MCF 10A (cell line): ENCODE results near the gene SLC6A6. TPM values are rescaled to one million over a fixed set of nuclear protein-coding genes. Genes with fewer than 3 reads are reported as not detected.
A peak's percentile ranks its signal among the peaks of the same experiment; 100 is the strongest.

Experiments used
- BruUV-seq: library from RNA; stranded (reverse); fragments of 400-500 nt; replicated peaks from 2 replicates; lab custom pipeline; 2021; lab: Mats Ljungman, UMichigan
- CTCF ChIA-PET: fragments of 300-600 bp; sonication (Branson Sonifier 250); formaldehyde crosslinking; extraction: SDS; loops from one replicate; lab custom pipeline; 2021; ENCODE audit warnings: antibody characterized with exemption, inconsistent platforms; lab: Yijun Ruan, JAX
- POLR2A ChIA-PET: fragments of 300-600, 350-650 bp; sonication (Branson Sonifier 250); formaldehyde crosslinking; extraction: SDS; loops from one replicate; lab custom pipeline; 2020; ENCODE audit warnings: antibody characterized with exemption, inconsistent platforms; lab: Yijun Ruan, JAX
- DNase-seq: peaks from one replicate; pipeline ENCODE4 v3.0.0-alpha.2; 2018; ENCODE audit not compliant: unreplicated experiment
- H3K27ac Mint-ChIP-seq: one replicate; pipeline ENCODE4 v1.8.0; 2022; ENCODE audit warnings: mild to moderate bottlenecking, low read depth, mixed read lengths; ENCODE audit not compliant: unreplicated experiment
- H3K27me3 Mint-ChIP-seq: one replicate; pipeline ENCODE4 v1.8.0; 2022; ENCODE audit warnings: mixed read lengths; ENCODE audit not compliant: insufficient read depth, unreplicated experiment
- H3K36me3 Mint-ChIP-seq: one replicate; pipeline ENCODE4 v1.8.0; 2022; ENCODE audit warnings: mild to moderate bottlenecking, moderate library complexity, mixed read lengths; ENCODE audit not compliant: insufficient read depth, unreplicated experiment
- H3K4me1 Mint-ChIP-seq: one replicate; pipeline ENCODE4 v1.8.0; 2022; ENCODE audit warnings: mixed read lengths; ENCODE audit not compliant: insufficient read depth, unreplicated experiment
- H3K4me3 Mint-ChIP-seq: one replicate; pipeline ENCODE4 v1.8.0; 2022; ENCODE audit warnings: mild to moderate bottlenecking, moderate library complexity, mixed read lengths; ENCODE audit not compliant: unreplicated experiment
- H3K9me3 Mint-ChIP-seq: one replicate; pipeline ENCODE4 v1.8.0; 2022; ENCODE audit warnings: mixed read lengths; ENCODE audit not compliant: unreplicated experiment
- intact Hi-C: fragments of 100-400 bp; cut with micrococcal nuclease; formaldehyde crosslinking; loops from 2 replicates; pipeline ENCODE4 v1.14.1; 2022
- total RNA-seq: library from RNA; stranded (reverse); gene quantifications from 2 replicates; pipeline ENCODE4 v1.2.3, GENCODE V29; 2022
- TF ChIP-seq, protein P1 (sequence below): fragments of 200-600 bp; IDR thresholded peaks from one replicate; pipeline ENCODE4 v1.8.0; 2022; ENCODE audit warnings: antibody characterized with exemption, mild to moderate bottlenecking; ENCODE audit not compliant: unreplicated experiment

SLC6A6 gene
- total RNA-seq, 1 experiment from 2014 or later, result 7.6 TPM

DNA sequence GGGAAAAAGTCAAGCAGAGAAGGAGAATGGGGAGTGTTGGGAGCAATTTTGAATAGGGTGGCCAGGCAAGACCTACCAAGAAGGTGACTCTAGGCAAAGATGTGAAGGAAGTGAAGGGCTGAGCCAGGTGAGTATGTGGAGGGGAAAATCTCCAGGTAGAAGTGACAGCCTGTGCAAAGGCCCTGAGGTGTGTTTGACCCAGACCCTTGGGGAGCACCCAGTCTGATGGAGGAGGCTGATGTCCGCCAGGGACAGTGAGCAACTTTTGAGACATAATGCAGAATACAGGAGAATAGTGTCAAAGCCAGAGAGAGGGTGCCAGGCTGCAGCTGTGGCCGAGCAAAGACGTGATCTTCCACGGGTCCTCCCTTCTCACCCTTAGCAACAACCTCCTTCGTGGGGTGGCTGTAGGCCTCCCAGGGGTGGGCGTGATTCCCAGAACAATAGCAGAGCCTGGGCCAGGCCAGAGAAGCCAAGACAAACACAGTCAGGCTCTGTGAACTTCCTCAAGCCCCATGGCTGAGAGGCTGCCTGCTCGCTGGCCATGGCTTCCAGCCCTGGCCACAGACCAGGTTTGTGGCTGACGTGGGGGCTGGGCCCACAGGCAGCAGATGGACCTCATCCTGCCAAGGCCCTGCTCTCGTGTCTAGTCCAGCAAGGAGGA lies 58.1 kb downstream of the SLC6A6 start:
- POLR2A ChIA-PET, result no interaction called here
- TF ChIP-seq, protein P1, sequence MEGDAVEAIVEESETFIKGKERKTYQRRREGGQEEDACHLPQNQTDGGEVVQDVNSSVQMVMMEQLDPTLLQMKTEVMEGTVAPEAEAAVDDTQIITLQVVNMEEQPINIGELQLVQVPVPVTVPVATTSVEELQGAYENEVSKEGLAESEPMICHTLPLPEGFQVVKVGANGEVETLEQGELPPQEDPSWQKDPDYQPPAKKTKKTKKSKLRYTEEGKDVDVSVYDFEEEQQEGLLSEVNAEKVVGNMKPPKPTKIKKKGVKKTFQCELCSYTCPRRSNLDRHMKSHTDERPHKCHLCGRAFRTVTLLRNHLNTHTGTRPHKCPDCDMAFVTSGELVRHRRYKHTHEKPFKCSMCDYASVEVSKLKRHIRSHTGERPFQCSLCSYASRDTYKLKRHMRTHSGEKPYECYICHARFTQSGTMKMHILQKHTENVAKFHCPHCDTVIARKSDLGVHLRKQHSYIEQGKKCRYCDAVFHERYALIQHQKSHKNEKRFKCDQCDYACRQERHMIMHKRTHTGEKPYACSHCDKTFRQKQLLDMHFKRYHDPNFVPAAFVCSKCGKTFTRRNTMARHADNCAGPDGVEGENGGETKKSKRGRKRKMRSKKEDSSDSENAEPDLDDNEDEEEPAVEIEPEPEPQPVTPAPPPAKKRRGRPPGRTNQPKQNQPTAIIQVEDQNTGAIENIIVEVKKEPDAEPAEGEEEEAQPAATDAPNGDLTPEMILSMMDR, result no peak
- no peaks in the 10 kb centered on the region for H3K27me3 Mint-ChIP-seq
- H3K36me3 Mint-ChIP-seq, result peaks cover 9% of the 10 kb centered on the region
- CTCF ChIA-PET, result interaction anchor here (0.6 to 6.9 kb wide), 13 partner anchors 16 to 805 kb away, joined by 3 to 138 read pairs (median 3); no protein-coding TSS in a partner anchor
- no peaks in the 10 kb centered on the region for H3K9me3 Mint-ChIP-seq
- peaks cover 12% of the 10 kb centered on the region for H3K4me1 Mint-ChIP-seq
- intact Hi-C loops, result loop anchor here (1.0 kb wide), 4 partner anchors 58 to 564 kb away; partner anchors contain the start of gene SLC6A6
- DNase-seq, result peak; percentile 74
- no TSS peak for BruUV-seq
- H3K27ac Mint-ChIP-seq, result no peak overlapping the region
- H3K4me3 Mint-ChIP-seq, result no peak overlapping the region

DNA sequence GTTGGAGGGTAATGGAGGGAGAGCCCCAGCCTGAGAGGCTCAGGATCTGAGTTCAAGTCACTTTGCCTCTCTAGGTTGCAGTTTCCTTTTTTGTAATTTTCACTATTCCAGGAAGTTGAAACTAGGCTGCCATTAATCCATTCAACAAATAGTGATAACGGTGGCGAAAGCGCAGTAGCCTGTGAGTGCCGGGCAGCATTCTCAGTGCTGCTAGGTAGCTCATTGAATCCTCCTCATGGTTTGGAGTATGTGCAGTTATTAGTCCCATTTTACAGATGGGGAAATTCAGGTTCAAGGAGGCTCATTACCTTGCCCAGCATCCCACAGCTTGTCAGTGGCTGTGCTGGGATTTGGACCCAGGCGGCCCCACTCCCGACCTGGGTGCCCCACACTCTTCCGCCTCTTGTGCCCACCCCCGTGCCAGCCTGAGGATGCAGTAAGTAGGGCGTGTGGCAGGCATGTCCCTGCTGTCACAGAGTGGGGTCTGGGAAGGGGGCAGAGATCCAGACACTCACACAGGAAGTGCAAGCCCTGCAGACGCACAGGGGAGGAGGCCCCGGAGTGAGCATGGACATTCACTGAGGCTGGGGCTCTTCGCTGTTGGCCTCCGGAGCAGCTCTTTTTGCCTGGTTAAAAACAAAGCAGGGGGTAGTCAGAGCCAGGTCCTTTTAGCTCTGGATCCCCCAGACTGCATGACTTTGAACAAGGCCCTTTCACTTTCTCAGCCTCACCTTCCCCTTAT lies 58.8 kb downstream of the SLC6A6 start:
- H3K4me1 Mint-ChIP-seq, result peaks cover 12% of the 10 kb centered on the region
- intact Hi-C loops, result loop anchor here (1.0 kb wide), 4 partner anchors 59 to 565 kb away; partner anchors contain the start of gene SLC6A6
- peaks cover 14% of the 10 kb centered on the region for H3K36me3 Mint-ChIP-seq
- CTCF ChIA-PET, result interaction anchor here (0.5 to 6.9 kb wide), 16 partner anchors 11 to 659 kb away, joined by 3 to 138 read pairs (median 3); no protein-coding TSS in a partner anchor
- H3K27me3 Mint-ChIP-seq, result no peaks in the 10 kb centered on the region
- DNase-seq, result no peak
- no peak overlapping the region for H3K27ac Mint-ChIP-seq
- H3K4me3 Mint-ChIP-seq, result no peak overlapping the region
- no peaks in the 10 kb centered on the region for H3K9me3 Mint-ChIP-seq
- POLR2A ChIA-PET, result interaction anchor here (1.5 kb wide), 1 partner anchor 258 kb away, joined by 4 read pairs; no protein-coding TSS in a partner anchor
- no TSS peak for BruUV-seq
- TF ChIP-seq, protein P1, result no peak

DNA sequence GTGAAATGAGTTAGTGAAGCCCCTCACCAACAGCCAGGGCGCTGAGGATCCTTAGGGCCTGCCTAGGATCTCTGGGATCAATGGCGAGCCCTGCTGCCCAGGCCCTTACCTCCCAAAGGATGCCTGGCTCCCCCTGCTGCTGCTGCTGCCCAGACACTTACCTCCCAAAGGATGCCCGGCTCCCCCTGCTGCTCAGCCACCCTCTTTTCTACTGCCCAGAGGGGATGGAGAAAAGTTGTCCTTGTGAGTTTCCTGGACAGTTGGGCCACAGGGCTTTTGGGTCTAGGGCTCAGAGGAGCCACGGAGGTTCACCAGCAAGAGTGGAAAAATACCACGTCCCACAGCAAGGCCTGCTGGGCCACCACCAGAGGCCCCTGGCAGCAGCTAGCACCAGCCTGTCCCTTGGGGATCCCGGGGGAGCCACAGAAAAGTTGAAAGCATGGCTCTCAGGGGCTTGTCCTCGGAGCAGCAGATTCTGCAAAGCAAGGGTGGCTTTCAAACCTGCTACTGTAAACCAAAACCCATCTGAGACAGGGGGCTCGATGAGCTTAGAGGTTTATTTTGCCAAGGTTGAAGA lies 59.4 kb downstream of the SLC6A6 start:
- no peak overlapping the region for H3K27ac Mint-ChIP-seq
- intact Hi-C loops, result loop anchor here (1.0 kb wide), 4 partner anchors 60 to 566 kb away; partner anchors contain the start of gene SLC6A6
- CTCF ChIA-PET, result interaction anchor here (0.6 to 6.9 kb wide), 24 partner anchors 10 to 579 kb away, joined by 3 to 138 read pairs (median 3); no protein-coding TSS in a partner anchor
- no TSS peak for BruUV-seq
- POLR2A ChIA-PET, result interaction anchor here (1.5 kb wide), 1 partner anchor 258 kb away, joined by 4 read pairs; no protein-coding TSS in a partner anchor
- no peak overlapping the region for H3K4me3 Mint-ChIP-seq
- H3K4me1 Mint-ChIP-seq, result peaks cover 12% of the 10 kb centered on the region
- no peaks in the 10 kb centered on the region for H3K27me3 Mint-ChIP-seq
- peaks cover 18% of the 10 kb centered on the region for H3K36me3 Mint-ChIP-seq
- TF ChIP-seq, protein P1, result peak; percentile 89
- DNase-seq, result peak; percentile 61
- H3K9me3 Mint-ChIP-seq, result no peaks in the 10 kb centered on the region
